HCT116 (cell line): ENCODE data around the gene FHDC1. TPM values are rescaled to one million over a fixed set of nuclear protein-coding genes. Genes with fewer than 3 reads are reported as not detected.

Experiments
- ATAC-seq: fragments of 200-7000 bp; cut with Tn5 transposase; 2 replicates; pipeline ENCODE4 v1.9.1; 2020; ENCODE audit warnings: mild to moderate bottlenecking, moderate library complexity
- BruUV-seq: library from RNA; stranded (reverse); fragments of 400-500 nt; replicated peaks from 2 replicates; lab custom pipeline; 2021; lab: Mats Ljungman, UMichigan
- CTCF ChIA-PET: fragments of 300-600 bp; sonication (Branson Sonifier 250); formaldehyde crosslinking; loops from one replicate; lab custom pipeline; 2021; ENCODE audit warnings: antibody characterized with exemption; lab: Charles Lee
- POLR2A ChIA-PET: fragments of 300-600, 350-600 bp; sonication (Branson Sonifier 250); formaldehyde crosslinking; loops from one replicate; lab custom pipeline; 2021; ENCODE audit warnings: antibody characterized with exemption; lab: Charles Lee
- RAD21 ChIA-PET, 2 experiments: fragments of 300-600 bp; sonication (Branson Sonifier 250); formaldehyde crosslinking; loops; one replicate each; lab custom pipeline; 2023; ENCODE audit warnings: low total read pairs in 2 of 2; ENCODE audit not compliant: uncharacterized antibody in 2 of 2, unreplicated experiment in 2 of 2, low non-redundant PET in 1 of 2; lab: Charles Lee
- DNase-seq: peaks from one replicate; pipeline ENCODE4 v3.0.0-alpha.2; 2010; ENCODE audit warnings: low read depth, low spot score
- H2AFZ ChIP-seq: fragments of 200-600 bp; shearing (Covaris generic), sonication (generic); 2 replicates; pipeline ENCODE4 v1.6.1; 2017; ENCODE audit warnings: low read depth, mixed run types, mixed read lengths, antibody characterized with exemption, low read length; ENCODE audit not compliant: poor library complexity, severe bottlenecking
- H3K27ac ChIP-seq: 2 replicates; pipeline ENCODE4 v1.5.1; 2012; ENCODE audit warnings: low read depth, low read length
- H3K27me3 ChIP-seq: fragments of 200-600 bp; sonication (generic); 2 replicates; pipeline ENCODE4 v1.6.1; 2016; ENCODE audit warnings: mixed run types, low read length, mixed read lengths; ENCODE audit not compliant: insufficient read depth
- H3K36me3 ChIP-seq, 2 experiments: fragments of 200-500 bp in 1 of 2; fragments of 200-600 bp in 1 of 2; sonication (Bioruptor generic) in 1 of 2; sonication (generic) in 1 of 2; 2 replicates each; pipeline versions ENCODE4 v1.5.1 to v1.6.1; 2014 to 2016; ENCODE audit warnings: low read length in 2 of 2, inconsistent platforms in 1 of 2, mixed read lengths in 1 of 2, mixed run types in 1 of 2; ENCODE audit not compliant: insufficient read depth in 2 of 2, control insufficient read depth in 1 of 2
- H3K4me1 ChIP-seq, 2 experiments: fragments of 200-600 bp in 1 of 2; sonication (generic) in 1 of 2; 2 replicates each; pipeline versions ENCODE4 v1.5.1 to v1.6.1; 2012 to 2017; ENCODE audit warnings: low read length in 2 of 2, inconsistent platforms in 1 of 2, mild to moderate bottlenecking in 1 of 2, mixed read lengths in 1 of 2, mixed run types in 1 of 2, moderate library complexity in 1 of 2; ENCODE audit not compliant: insufficient read depth in 2 of 2, control insufficient read depth in 1 of 2
- H3K4me2 ChIP-seq: fragments of 200-600 bp; sonication (generic); 2 replicates; pipeline ENCODE4 v1.6.1; 2017; ENCODE audit warnings: mixed run types, low read length, mixed read lengths
- H3K4me3 ChIP-seq, 2 experiments: fragments of 200-600 bp in 1 of 2; sonication (generic) in 1 of 2; replicated peaks in 1 of 2; 2 replicates each; pipeline ENCODE4 v1.5.1; 2011 to 2016; ENCODE audit warnings: low read length in 2 of 2, control low read depth in 1 of 2, low read depth in 1 of 2, mild to moderate bottlenecking in 1 of 2, mixed read lengths in 1 of 2, mixed run types in 1 of 2
- H3K79me2 ChIP-seq: fragments of 200-600 bp; sonication (generic); 2 replicates; pipeline ENCODE4 v1.6.1; 2017; ENCODE audit warnings: mild to moderate bottlenecking, mixed run types, low read length, moderate library complexity, mixed read lengths; ENCODE audit not compliant: insufficient read depth
- H3K9ac ChIP-seq: fragments of 200-600 bp; sonication (generic); 2 replicates; pipeline ENCODE4 v1.6.1; 2016; ENCODE audit warnings: low read length, mixed read lengths
- H3K9me2 ChIP-seq: fragments of 200-600 bp; sonication (generic), shearing (Covaris generic); 2 replicates; pipeline ENCODE4 v1.6.1; 2017; ENCODE audit warnings: mixed run types, mild to moderate bottlenecking, moderate library complexity; ENCODE audit not compliant: insufficient read depth
- H3K9me3 ChIP-seq, 2 experiments: fragments of 200-500 bp in 1 of 2; fragments of 200-600 bp in 1 of 2; sonication (Bioruptor generic) in 1 of 2; sonication (generic) in 1 of 2; 2 replicates each; pipeline ENCODE4 v1.6.1; 2014 to 2017; ENCODE audit warnings: low read length in 2 of 2, mixed read lengths in 2 of 2, inconsistent platforms in 1 of 2, low read depth in 1 of 2, mild to moderate bottlenecking in 1 of 2, mixed run types in 1 of 2, moderate library complexity in 1 of 2; ENCODE audit not compliant: control insufficient read depth in 1 of 2, insufficient read depth in 1 of 2
- H4K20me1 ChIP-seq: fragments of 200-600 bp; sonication (generic), shearing (Covaris generic); 2 replicates; pipeline ENCODE4 v1.6.1; 2017; ENCODE audit warnings: mixed run types, mild to moderate bottlenecking, moderate library complexity; ENCODE audit not compliant: insufficient read depth
- CEBPB ChIP-seq: IDR thresholded peaks from 2 replicates; pipeline ENCODE4 v1.6.1; 2012; ENCODE audit warnings: low read depth
- CTCF ChIP-seq, 3 experiments: fragments of 200-600 bp in 1 of 3; sonication (generic) in 1 of 3; IDR thresholded peaks in 2 of 3; conservative IDR thresholded peaks in 1 of 3; 2 replicates each; pipeline ENCODE4 v1.5.1; 2012 to 2017; ENCODE audit warnings: low read depth in 2 of 3, low read length in 2 of 3, antibody characterized with exemption in 1 of 3, borderline replicate concordance in 1 of 3, control low read depth in 1 of 3, mild to moderate bottlenecking in 1 of 3, mixed read lengths in 1 of 3, mixed run types in 1 of 3, moderate library complexity in 1 of 3; ENCODE audit not compliant: insufficient read depth in 1 of 3
- EGR1 ChIP-seq: IDR thresholded peaks from 2 replicates; pipeline ENCODE4 v1.6.1; 2012; ENCODE audit warnings: low read depth
- EZH2 ChIP-seq: fragments of 200-600 bp; sonication (generic); IDR thresholded peaks from 2 replicates; pipeline ENCODE4 v1.6.1; 2017; ENCODE audit warnings: antibody characterized with exemption, mixed run types
- EZH2phosphoT487 ChIP-seq: fragments of 200-600 bp; IDR thresholded peaks from 2 replicates; pipeline ENCODE4 v1.6.1; 2018; ENCODE audit warnings: antibody characterized with exemption, borderline replicate concordance
- FOSL1 ChIP-seq: IDR thresholded peaks from 2 replicates; pipeline ENCODE4 v1.6.1; 2012; ENCODE audit warnings: low read depth
- JUND ChIP-seq: IDR thresholded peaks from 2 replicates; pipeline ENCODE4 v1.6.1; 2012
- RAD21 ChIP-seq: IDR thresholded peaks from 2 replicates; pipeline ENCODE4 v1.6.1; 2012; ENCODE audit warnings: low read depth, mild to moderate bottlenecking
- SP1 ChIP-seq: IDR thresholded peaks from 2 replicates; pipeline ENCODE4 v1.6.1; 2012; ENCODE audit warnings: low read depth
- SRF ChIP-seq: IDR thresholded peaks from 2 replicates; pipeline ENCODE4 v1.6.1; 2012; ENCODE audit warnings: low read depth
- TCF7L2 ChIP-seq: IDR thresholded peaks from 2 replicates; pipeline ENCODE4 v1.7.0; 2011; ENCODE audit warnings: borderline replicate concordance, inconsistent platforms; ENCODE audit not compliant: insufficient read depth, insufficient read length; ENCODE audit errors: extremely low read depth
- YY1 ChIP-seq: IDR thresholded peaks from 2 replicates; pipeline ENCODE4 v1.6.1; 2011; ENCODE audit warnings: low read length, low read depth, moderate library complexity, mild to moderate bottlenecking; ENCODE audit not compliant: insufficient replicate concordance; ENCODE audit errors: extremely low read depth
- ZNF274 ChIP-seq: fragments of 200-500 bp; sonication (Bioruptor generic); IDR thresholded peaks from 2 replicates; pipeline ENCODE4 v1.6.1; 2014; ENCODE audit warnings: mild to moderate bottlenecking, low read depth, low read length, inconsistent platforms
- intact Hi-C: fragments of 100-400 bp; cut with micrococcal nuclease; formaldehyde crosslinking; loops from 2 replicates; pipeline ENCODE4 v1.10.0; 2022
- total RNA-seq: library from RNA; stranded (reverse); gene quantifications from one replicate; pipeline ENCODE4 v1.2.1, GENCODE V29; 2021; ENCODE audit not compliant: unreplicated experiment
- TF ChIP-seq, protein P1 (sequence below): IDR thresholded peaks from 2 replicates; pipeline ENCODE4 v1.6.1; 2012
- TF ChIP-seq, protein P2 (sequence below): IDR thresholded peaks from 2 replicates; pipeline ENCODE4 v1.6.1; 2012
- TF ChIP-seq, protein P3 (sequence below): IDR thresholded peaks from 2 replicates; pipeline ENCODE4 v1.6.1; 2012; ENCODE audit warnings: low read depth

The FHDC1 gene
- total RNA-seq, 1 experiment from 2014 or later = 1.8 TPM

GRCh38 chr4:152927737-152928136, 8.4 kb upstream of the FHDC1 start (continued):
- TF ChIP-seq CTCF (IDR thresholded peaks at IDR 0.05 in 2 of 3, conservative IDR thresholded peaks at IDR 0.05 in 1 of 3; ENCODE audit: borderline replicate concordance in 1 of 3, insufficient read depth in 1 of 3, low read depth in 2 of 3, low read length in 2 of 3) (no peak), EZH2phosphoT487 (no peak), FOSL1 (no peak), JUND (no peak), TCF7L2 (no peak), SP1 (no peak), ZNF274 (no peak), EZH2 (no peak), RAD21 (no peak), EGR1 (no peak)
- TF ChIP-seq, protein P1, sequence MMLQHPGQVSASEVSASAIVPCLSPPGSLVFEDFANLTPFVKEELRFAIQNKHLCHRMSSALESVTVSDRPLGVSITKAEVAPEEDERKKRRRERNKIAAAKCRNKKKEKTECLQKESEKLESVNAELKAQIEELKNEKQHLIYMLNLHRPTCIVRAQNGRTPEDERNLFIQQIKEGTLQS = no peak
- TF ChIP-seq, all 23 proteins: peak for 0

GRCh38 chr4:152928286-152928685, 7.8 kb upstream of the FHDC1 start:
- H2AFZ ChIP-seq = no peak overlapping the region
- H3K36me3 ChIP-seq = no peaks in the 10 kb centered on the region
- no peak overlapping the region for H3K4me2 ChIP-seq
- RAD21 ChIA-PET = no interaction called here
- DNase-seq (no peak), ATAC-seq (no peak)
- no peaks in the 10 kb centered on the region for H3K9me2 ChIP-seq
- H3K27me3 ChIP-seq = no peaks in the 10 kb centered on the region
- H3K4me3 ChIP-seq = no peak overlapping the region
- no peaks in the 10 kb centered on the region for H3K4me1 ChIP-seq
- no peak overlapping the region for H3K27ac ChIP-seq
- CTCF ChIA-PET = no interaction called here
- no peak overlapping the region for H3K9ac ChIP-seq
- POLR2A ChIA-PET = no interaction called here
- no peaks in the 10 kb centered on the region for H3K79me2 ChIP-seq
- BruUV-seq = no TSS peak
- H3K9me3 ChIP-seq = no peaks in the 10 kb centered on the region
- H4K20me1 ChIP-seq = no peaks in the 10 kb centered on the region
- intact Hi-C loops = no loop called here
- no peak for TF ChIP-seq CEBPB
- no peak for TF ChIP-seq ZNF274
- TF ChIP-seq JUND = no peak
- no peak for TF ChIP-seq TCF7L2
- no peak for TF ChIP-seq EZH2phosphoT487
- no peak for TF ChIP-seq SRF
- no peak for TF ChIP-seq FOSL1
- TF ChIP-seq CTCF (IDR thresholded peaks at IDR 0.05 in 2 of 3, conservative IDR thresholded peaks at IDR 0.05 in 1 of 3; ENCODE audit: borderline replicate concordance in 1 of 3, insufficient read depth in 1 of 3, low read depth in 2 of 3, low read length in 2 of 3) = no peak
- no peak for TF ChIP-seq SP1
- TF ChIP-seq, protein P2, sequence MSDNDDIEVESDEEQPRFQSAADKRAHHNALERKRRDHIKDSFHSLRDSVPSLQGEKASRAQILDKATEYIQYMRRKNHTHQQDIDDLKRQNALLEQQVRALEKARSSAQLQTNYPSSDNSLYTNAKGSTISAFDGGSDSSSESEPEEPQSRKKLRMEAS = no peak
- no peak for TF ChIP-seq YY1
- TF ChIP-seq, protein P3, sequence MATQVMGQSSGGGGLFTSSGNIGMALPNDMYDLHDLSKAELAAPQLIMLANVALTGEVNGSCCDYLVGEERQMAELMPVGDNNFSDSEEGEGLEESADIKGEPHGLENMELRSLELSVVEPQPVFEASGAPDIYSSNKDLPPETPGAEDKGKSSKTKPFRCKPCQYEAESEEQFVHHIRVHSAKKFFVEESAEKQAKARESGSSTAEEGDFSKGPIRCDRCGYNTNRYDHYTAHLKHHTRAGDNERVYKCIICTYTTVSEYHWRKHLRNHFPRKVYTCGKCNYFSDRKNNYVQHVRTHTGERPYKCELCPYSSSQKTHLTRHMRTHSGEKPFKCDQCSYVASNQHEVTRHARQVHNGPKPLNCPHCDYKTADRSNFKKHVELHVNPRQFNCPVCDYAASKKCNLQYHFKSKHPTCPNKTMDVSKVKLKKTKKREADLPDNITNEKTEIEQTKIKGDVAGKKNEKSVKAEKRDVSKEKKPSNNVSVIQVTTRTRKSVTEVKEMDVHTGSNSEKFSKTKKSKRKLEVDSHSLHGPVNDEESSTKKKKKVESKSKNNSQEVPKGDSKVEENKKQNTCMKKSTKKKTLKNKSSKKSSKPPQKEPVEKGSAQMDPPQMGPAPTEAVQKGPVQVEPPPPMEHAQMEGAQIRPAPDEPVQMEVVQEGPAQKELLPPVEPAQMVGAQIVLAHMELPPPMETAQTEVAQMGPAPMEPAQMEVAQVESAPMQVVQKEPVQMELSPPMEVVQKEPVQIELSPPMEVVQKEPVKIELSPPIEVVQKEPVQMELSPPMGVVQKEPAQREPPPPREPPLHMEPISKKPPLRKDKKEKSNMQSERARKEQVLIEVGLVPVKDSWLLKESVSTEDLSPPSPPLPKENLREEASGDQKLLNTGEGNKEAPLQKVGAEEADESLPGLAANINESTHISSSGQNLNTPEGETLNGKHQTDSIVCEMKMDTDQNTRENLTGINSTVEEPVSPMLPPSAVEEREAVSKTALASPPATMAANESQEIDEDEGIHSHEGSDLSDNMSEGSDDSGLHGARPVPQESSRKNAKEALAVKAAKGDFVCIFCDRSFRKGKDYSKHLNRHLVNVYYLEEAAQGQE = no peak
